Measurements from ENCODE around the gene SLC9A9. TPM values are rescaled to one million over a fixed set of nuclear protein-coding genes. Genes with fewer than 3 reads are reported as not detected.
"Not testable (repeated sequence)": the region's sequence is repeated elsewhere in the genome, so short reads cannot be mapped to it uniquely, and the experiment has no call there.

SLC9A9 gene
- total RNA-seq, 3 donors from 2014 or later: 6.2 to 17.3 (median 7.8) TPM

DNA sequence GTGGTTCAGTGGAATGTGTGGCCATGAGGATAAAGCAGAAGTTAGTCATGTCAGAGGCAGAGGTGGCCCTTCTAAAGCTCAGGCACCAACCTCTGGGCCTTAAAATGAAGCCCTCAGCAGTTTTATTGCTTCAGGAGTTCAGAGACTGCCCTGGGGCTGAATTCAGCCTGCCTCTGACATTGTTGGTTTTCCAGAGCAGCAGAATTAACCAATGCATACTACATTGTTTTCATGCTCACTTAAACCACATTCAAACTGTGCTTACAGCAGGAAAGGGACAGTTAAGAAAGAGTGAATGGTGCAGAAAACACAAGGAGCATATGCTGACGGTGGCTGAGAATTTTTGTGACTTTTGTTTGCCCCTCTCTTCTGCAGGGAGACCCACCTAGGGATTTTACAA, 408.5 kb downstream of the SLC9A9 start:
- no peaks in the 10 kb centered on the region for H3K36me3 ChIP-seq
- no peaks in the 10 kb centered on the region for H3K9me3 ChIP-seq
- no peak for DNase-seq (ENCODE audit: low spot score in 2 of 2)
- no peaks in the 10 kb centered on the region for H3K27me3 ChIP-seq
- TF ChIP-seq POLR2A (IDR thresholded peaks at IDR 0.05) (no peak), POLR2AphosphoS5 (IDR thresholded peaks at IDR 0.05) (no peak), CTCF (IDR thresholded peaks at IDR 0.05) (no peak)
- no peak overlapping the region for H3K4me3 ChIP-seq
- intact Hi-C loops (cut with DNase I; ENCODE audit: low total_unique reads): no loop called here
- H3K27ac ChIP-seq: no peak overlapping the region
- no peaks in the 10 kb centered on the region for H3K4me1 ChIP-seq

- TF ChIP-seq POLR2A (IDR thresholded peaks at IDR 0.05) (no peak), POLR2AphosphoS5 (IDR thresholded peaks at IDR 0.05) (no peak), CTCF (IDR thresholded peaks at IDR 0.05) (no peak)
- no peaks in the 10 kb centered on the region for H3K4me1 ChIP-seq
- no peak for DNase-seq (ENCODE audit: low spot score in 2 of 2)
- intact Hi-C loops (cut with DNase I; ENCODE audit: low total_unique reads): no loop called here
- H3K27me3 ChIP-seq: no peaks in the 10 kb centered on the region
- no peaks in the 10 kb centered on the region for H3K36me3 ChIP-seq
- H3K27ac ChIP-seq: no peak overlapping the region
- H3K9me3 ChIP-seq: no peaks in the 10 kb centered on the region
- H3K4me3 ChIP-seq: no peak overlapping the region
These were observed 410.9 kb downstream of the SLC9A9 start for GRCh38 chr3:143437405-143437804.

GRCh38 chr3:143436231-143436930, 411.9 kb downstream of the SLC9A9 start:
- no peak for DNase-seq (ENCODE audit: low spot score in 2 of 2)
- Histone ChIP-seq H3K4me1 (no peaks in the 10 kb centered on the region), H3K27ac (no peak overlapping the region), H3K4me3 (no peak overlapping the region), H3K27me3 (no peaks in the 10 kb centered on the region), H3K9me3 (no peaks in the 10 kb centered on the region), H3K36me3 (no peaks in the 10 kb centered on the region)
- TF ChIP-seq POLR2A (IDR thresholded peaks at IDR 0.05): no peak
- TF ChIP-seq CTCF (IDR thresholded peaks at IDR 0.05): no peak
- no peak for TF ChIP-seq POLR2AphosphoS5 (IDR thresholded peaks at IDR 0.05)
- intact Hi-C loops (cut with DNase I; ENCODE audit: low total_unique reads): no loop called here

DNA sequence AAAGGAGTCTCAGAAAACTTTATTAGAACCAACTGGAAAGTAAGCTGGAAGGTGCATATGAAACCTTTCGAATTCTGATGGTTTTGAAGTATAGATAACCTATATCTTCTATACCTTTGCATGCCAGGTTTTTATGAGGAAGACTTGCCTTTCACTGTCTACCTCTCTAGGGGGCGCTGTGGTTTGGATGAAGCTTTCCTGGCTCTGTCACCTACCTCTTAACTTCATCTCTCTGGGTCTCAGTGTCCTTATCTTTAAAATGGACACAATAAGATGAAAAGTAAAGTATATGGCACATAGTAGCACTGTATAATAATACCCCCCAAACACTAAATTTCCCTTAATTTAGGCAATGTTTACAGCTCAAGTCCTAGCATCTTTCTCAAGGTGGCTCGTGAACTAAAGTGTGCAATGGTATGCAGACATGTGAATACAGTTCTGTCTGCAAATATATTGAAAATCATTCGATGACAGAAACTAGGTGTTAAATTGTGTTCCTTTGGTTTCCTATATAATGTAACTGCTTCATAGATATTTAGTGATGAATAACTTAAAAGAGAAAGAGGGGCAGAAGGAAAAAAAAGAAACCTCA, 414.4 kb downstream of the SLC9A9 start:
- Histone ChIP-seq H3K27me3 (no peaks in the 10 kb centered on the region), H3K4me1 (no peaks in the 10 kb centered on the region), H3K9me3 (no peaks in the 10 kb centered on the region), H3K4me3 (no peak overlapping the region), H3K36me3 (no peaks in the 10 kb centered on the region), H3K27ac (no peak overlapping the region)
- TF ChIP-seq POLR2A (IDR thresholded peaks at IDR 0.05): no peak
- no peak for TF ChIP-seq CTCF (IDR thresholded peaks at IDR 0.05)
- TF ChIP-seq POLR2AphosphoS5 (IDR thresholded peaks at IDR 0.05): no peak
- intact Hi-C loops (cut with DNase I; ENCODE audit: low total_unique reads): no loop called here
- no peak for DNase-seq (ENCODE audit: low spot score in 2 of 2)

GRCh38 chr3:143431298-143431697, 417.0 kb downstream of the SLC9A9 start:
- H3K4me3 ChIP-seq; H3K9me3 ChIP-seq; intact Hi-C loops (cut with DNase I; ENCODE audit: low total_unique reads); H3K4me1 ChIP-seq; H3K36me3 ChIP-seq; H3K27ac ChIP-seq; H3K27me3 ChIP-seq; DNase-seq (ENCODE audit: low spot score in 2 of 2): not testable (repeated sequence)

All from breast epithelium (tissue), 4 donors.